ENCODE results near the gene LILRA1.

Gene LILRA1

GRCh38 chr19:54552913-54553310 is 40.5 kb upstream of the LILRA1 start:
- no CpG with 5 or more reads among the region's 15 CpGs for WGBS (ENCODE audit: extremely low coverage, insufficient coverage, low lambda C conversion rate)
- no peak overlapping the region for H3K4me3 ChIP-seq (ENCODE audit: low read length)
- H3K4me1 ChIP-seq (ENCODE audit: control insufficient read depth, low read depth, low read length): no peaks in the 10 kb centered on the region

DNA sequence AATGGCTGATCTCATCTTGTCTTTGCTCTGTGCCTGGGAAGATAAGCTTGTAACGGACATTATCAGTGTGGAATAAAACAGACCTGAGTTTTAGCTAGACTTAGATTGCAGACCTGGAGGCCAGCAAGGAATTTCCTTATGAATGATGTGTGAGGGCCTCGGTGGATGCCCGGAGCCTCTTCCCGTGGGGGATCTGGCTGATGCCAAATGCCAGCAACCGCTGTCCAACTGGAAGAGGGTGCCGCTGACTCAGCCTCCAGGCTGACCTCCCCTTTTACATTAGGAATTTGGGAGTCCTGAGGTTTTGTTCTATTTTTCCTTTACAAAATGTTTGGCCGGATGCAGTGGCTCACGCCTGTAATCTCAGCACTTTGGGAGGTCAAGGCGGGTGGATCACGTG is 39.4 kb upstream of the LILRA1 start:
- Histone ChIP-seq H3K4ac (ENCODE audit: low read depth, low read length) (no peak overlapping the region), H2BK120ac (ENCODE audit: low read depth, low read length) (no peak overlapping the region), H3K79me1 (ENCODE audit: low read length) (no peaks in the 10 kb centered on the region), H3K18ac (ENCODE audit: low read length) (no peak overlapping the region), H2BK15ac (replicated peaks; ENCODE audit: low read depth) (no peak overlapping the region), H4K5ac (ENCODE audit: low read length) (no peak overlapping the region), H3K4me3 (ENCODE audit: low read length) (no peak overlapping the region), H2AK5ac (ENCODE audit: low read length) (no peak overlapping the region), H3K9ac (ENCODE audit: low read length) (no peak overlapping the region), H3K36me3 (ENCODE audit: control insufficient read depth, insufficient read depth, low read length) (no peaks in the 10 kb centered on the region), H3K4me2 (ENCODE audit: low read length) (no peak overlapping the region), H3K4me1 (ENCODE audit: control insufficient read depth, low read depth, low read length) (no peaks in the 10 kb centered on the region), H4K8ac (ENCODE audit: low read depth, low read length) (no peak overlapping the region), H2BK5ac (ENCODE audit: low read length) (no peak overlapping the region), H3K23ac (ENCODE audit: low read length) (no peak overlapping the region), H3K27me3 (ENCODE audit: insufficient read depth, low read length, poor library complexity) (no peaks in the 10 kb centered on the region), H3K56ac (ENCODE audit: low read length) (no peak overlapping the region), H3K27ac (ENCODE audit: low read depth, low read length) (no peak overlapping the region), H3K79me2 (ENCODE audit: control insufficient read depth, insufficient read depth, low read length) (no peaks in the 10 kb centered on the region)
- DNase-seq: no peak
- no CpG with 5 or more reads among the region's 10 CpGs for WGBS (ENCODE audit: extremely low coverage, insufficient coverage, low lambda C conversion rate)

More at GRCh38 chr19:54552913-54553310, 40.5 kb upstream of the LILRA1 start:
- no peak overlapping the region for H3K23ac ChIP-seq (ENCODE audit: low read length)
- H4K8ac ChIP-seq (ENCODE audit: low read depth, low read length): no peak overlapping the region
- no peaks in the 10 kb centered on the region for H3K36me3 ChIP-seq (ENCODE audit: control insufficient read depth, insufficient read depth, low read length)
- no peak for DNase-seq
- H3K9ac ChIP-seq (ENCODE audit: low read length): no peak overlapping the region
- H3K4me2 ChIP-seq (ENCODE audit: low read length): no peak overlapping the region
- H3K27me3 ChIP-seq (ENCODE audit: insufficient read depth, low read length, poor library complexity): no peaks in the 10 kb centered on the region
- no peak overlapping the region for H3K18ac ChIP-seq (ENCODE audit: low read length)
- no peak overlapping the region for H4K5ac ChIP-seq (ENCODE audit: low read length)
- no peak overlapping the region for H3K4ac ChIP-seq (ENCODE audit: low read depth, low read length)
- no peaks in the 10 kb centered on the region for H3K79me1 ChIP-seq (ENCODE audit: low read length)
- H2AK5ac ChIP-seq (ENCODE audit: low read length): no peak overlapping the region
- no peak overlapping the region for H3K27ac ChIP-seq (ENCODE audit: low read depth, low read length)
- H3K79me2 ChIP-seq (ENCODE audit: control insufficient read depth, insufficient read depth, low read length): no peaks in the 10 kb centered on the region
- H2BK5ac ChIP-seq (ENCODE audit: low read length): no peak overlapping the region
- H2BK15ac ChIP-seq (replicated peaks; ENCODE audit: low read depth): no peak overlapping the region
- no peak overlapping the region for H3K56ac ChIP-seq (ENCODE audit: low read length)
- no peak overlapping the region for H2BK120ac ChIP-seq (ENCODE audit: low read depth, low read length)

GRCh38 chr19:54554896-54555295 is 38.5 kb upstream of the LILRA1 start:
- no peak overlapping the region for H3K18ac ChIP-seq (ENCODE audit: low read length)
- H2BK15ac ChIP-seq (replicated peaks; ENCODE audit: low read depth): no peak overlapping the region
- H3K4me2 ChIP-seq (ENCODE audit: low read length): no peak overlapping the region
- H3K23ac ChIP-seq (ENCODE audit: low read length): no peak overlapping the region
- no peaks in the 10 kb centered on the region for H3K4me1 ChIP-seq (ENCODE audit: control insufficient read depth, low read depth, low read length)
- H2AK5ac ChIP-seq (ENCODE audit: low read length): no peak overlapping the region
- H2BK5ac ChIP-seq (ENCODE audit: low read length): no peak overlapping the region
- H4K5ac ChIP-seq (ENCODE audit: low read length): no peak overlapping the region
- H3K56ac ChIP-seq (ENCODE audit: low read length): no peak overlapping the region
- no peaks in the 10 kb centered on the region for H3K79me1 ChIP-seq (ENCODE audit: low read length)
- no peak overlapping the region for H3K4me3 ChIP-seq (ENCODE audit: low read length)
- no peak overlapping the region for H3K4ac ChIP-seq (ENCODE audit: low read depth, low read length)
- no peak overlapping the region for H4K8ac ChIP-seq (ENCODE audit: low read depth, low read length)
- H3K27me3 ChIP-seq (ENCODE audit: insufficient read depth, low read length, poor library complexity): no peaks in the 10 kb centered on the region
- H2BK120ac ChIP-seq (ENCODE audit: low read depth, low read length): no peak overlapping the region
- WGBS (ENCODE audit: extremely low coverage, insufficient coverage, low lambda C conversion rate): no CpG with 5 or more reads among the region's 16 CpGs
- H3K79me2 ChIP-seq (ENCODE audit: control insufficient read depth, insufficient read depth, low read length): no peaks in the 10 kb centered on the region
- no peak overlapping the region for H3K27ac ChIP-seq (ENCODE audit: low read depth, low read length)
- no peaks in the 10 kb centered on the region for H3K36me3 ChIP-seq (ENCODE audit: control insufficient read depth, insufficient read depth, low read length)
- no peak overlapping the region for H3K9ac ChIP-seq (ENCODE audit: low read length)
- no peak for DNase-seq

DNA sequence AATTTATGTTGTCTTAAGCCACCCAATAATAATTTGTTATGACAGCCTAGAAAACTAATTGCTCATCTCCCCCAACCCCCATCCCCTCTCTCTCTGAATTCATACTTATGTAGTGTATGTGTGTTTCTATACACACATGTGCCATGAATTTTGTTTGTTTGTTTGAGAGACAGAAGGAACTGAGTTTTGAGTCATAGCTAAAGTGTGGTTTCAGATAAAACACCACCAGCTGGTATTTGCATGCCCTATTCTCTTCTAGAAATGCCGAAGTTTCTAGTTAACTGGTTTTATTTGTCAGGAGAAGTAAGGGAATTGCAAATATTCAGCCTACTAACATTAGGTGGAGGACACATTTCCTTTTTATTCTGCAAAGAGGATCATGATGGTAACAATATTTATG is 37.2 kb upstream of the LILRA1 start:
- no peak overlapping the region for H2BK120ac ChIP-seq (ENCODE audit: low read depth, low read length)
- H3K36me3 ChIP-seq (ENCODE audit: control insufficient read depth, insufficient read depth, low read length): no peaks in the 10 kb centered on the region
- H3K27ac ChIP-seq (ENCODE audit: low read depth, low read length): no peak overlapping the region
- H3K18ac ChIP-seq (ENCODE audit: low read length): no peak overlapping the region
- no peak overlapping the region for H2BK5ac ChIP-seq (ENCODE audit: low read length)
- no peak overlapping the region for H4K8ac ChIP-seq (ENCODE audit: low read depth, low read length)
- no CpG with 5 or more reads among the region's 1 CpG for WGBS (ENCODE audit: extremely low coverage, insufficient coverage, low lambda C conversion rate)
- H3K9ac ChIP-seq (ENCODE audit: low read length): no peak overlapping the region
- H3K27me3 ChIP-seq (ENCODE audit: insufficient read depth, low read length, poor library complexity): no peaks in the 10 kb centered on the region
- H3K56ac ChIP-seq (ENCODE audit: low read length): no peak overlapping the region
- H3K4ac ChIP-seq (ENCODE audit: low read depth, low read length): no peak overlapping the region
- no peaks in the 10 kb centered on the region for H3K79me1 ChIP-seq (ENCODE audit: low read length)
- no peak overlapping the region for H4K5ac ChIP-seq (ENCODE audit: low read length)
- no peaks in the 10 kb centered on the region for H3K79me2 ChIP-seq (ENCODE audit: control insufficient read depth, insufficient read depth, low read length)
- H3K4me3 ChIP-seq (ENCODE audit: low read length): no peak overlapping the region
- H3K4me2 ChIP-seq (ENCODE audit: low read length): no peak overlapping the region
- H3K4me1 ChIP-seq (ENCODE audit: control insufficient read depth, low read depth, low read length): no peaks in the 10 kb centered on the region
- no peak for DNase-seq
- no peak overlapping the region for H2BK15ac ChIP-seq (replicated peaks; ENCODE audit: low read depth)
- H3K23ac ChIP-seq (ENCODE audit: low read length): no peak overlapping the region
- no peak overlapping the region for H2AK5ac ChIP-seq (ENCODE audit: low read length)

DNA sequence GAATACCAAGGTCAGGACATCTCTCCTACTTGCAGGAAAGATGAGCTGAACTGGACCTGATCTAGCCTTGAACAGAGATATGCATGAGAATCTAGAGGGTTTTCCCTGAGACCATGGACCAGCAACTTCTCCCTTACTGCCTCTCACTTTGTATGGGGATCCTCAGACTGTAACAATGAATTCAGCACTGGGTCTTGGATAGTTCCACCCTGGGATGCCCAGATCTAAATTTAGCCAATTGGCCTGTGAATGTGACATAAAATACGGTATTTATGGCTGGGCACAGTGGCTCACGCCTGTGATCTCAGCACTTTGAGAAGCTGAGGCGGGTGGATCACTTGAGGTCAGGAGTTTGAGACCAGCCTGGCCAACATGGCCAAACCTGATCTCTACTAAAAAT is 35.1 kb upstream of the LILRA1 start:
- no CpG with 5 or more reads among the region's 3 CpGs for WGBS (ENCODE audit: extremely low coverage, insufficient coverage, low lambda C conversion rate)
- H4K5ac ChIP-seq (ENCODE audit: low read length): no peak overlapping the region

GRCh38 chr19:54560881-54561385 is 32.5 kb upstream of the LILRA1 start:
- no peak overlapping the region for H3K4me2 ChIP-seq (ENCODE audit: low read length)
- no peak overlapping the region for H3K56ac ChIP-seq (ENCODE audit: low read length)
- no peak overlapping the region for H3K27ac ChIP-seq (ENCODE audit: low read depth, low read length)
- H3K79me1 ChIP-seq (ENCODE audit: low read length): no peaks in the 10 kb centered on the region
- no peak overlapping the region for H3K23ac ChIP-seq (ENCODE audit: low read length)
- H3K18ac ChIP-seq (ENCODE audit: low read length): no peak overlapping the region
- H3K4ac ChIP-seq (ENCODE audit: low read depth, low read length): no peak overlapping the region
- no peaks in the 10 kb centered on the region for H3K4me1 ChIP-seq (ENCODE audit: control insufficient read depth, low read depth, low read length)
- WGBS (ENCODE audit: extremely low coverage, insufficient coverage, low lambda C conversion rate): no CpG with 5 or more reads among the region's 11 CpGs
- no peak for DNase-seq
- no peak overlapping the region for H2BK120ac ChIP-seq (ENCODE audit: low read depth, low read length)
- H2AK5ac ChIP-seq (ENCODE audit: low read length): no peak overlapping the region
- no peaks in the 10 kb centered on the region for H3K79me2 ChIP-seq (ENCODE audit: control insufficient read depth, insufficient read depth, low read length)
- H2BK15ac ChIP-seq (replicated peaks; ENCODE audit: low read depth): no peak overlapping the region
- no peak overlapping the region for H3K4me3 ChIP-seq (ENCODE audit: low read length)
- no peak overlapping the region for H3K9ac ChIP-seq (ENCODE audit: low read length)
- no peak overlapping the region for H4K8ac ChIP-seq (ENCODE audit: low read depth, low read length)
- no peaks in the 10 kb centered on the region for H3K36me3 ChIP-seq (ENCODE audit: control insufficient read depth, insufficient read depth, low read length)
- H2BK5ac ChIP-seq (ENCODE audit: low read length): no peak overlapping the region
- H4K5ac ChIP-seq (ENCODE audit: low read length): no peak overlapping the region
- H3K27me3 ChIP-seq (ENCODE audit: insufficient read depth, low read length, poor library complexity): no peaks in the 10 kb centered on the region

More for the DNA sequence above, 35.1 kb upstream of the LILRA1 start:
- no peak overlapping the region for H4K8ac ChIP-seq (ENCODE audit: low read depth, low read length)
- DNase-seq: no peak
- no peaks in the 10 kb centered on the region for H3K4me1 ChIP-seq (ENCODE audit: control insufficient read depth, low read depth, low read length)
- no peak overlapping the region for H2BK120ac ChIP-seq (ENCODE audit: low read depth, low read length)
- no peak overlapping the region for H3K4me2 ChIP-seq (ENCODE audit: low read length)
- H3K79me2 ChIP-seq (ENCODE audit: control insufficient read depth, insufficient read depth, low read length): no peaks in the 10 kb centered on the region
- H2BK5ac ChIP-seq (ENCODE audit: low read length): no peak overlapping the region
- H3K9ac ChIP-seq (ENCODE audit: low read length): no peak overlapping the region
- no peak overlapping the region for H3K4me3 ChIP-seq (ENCODE audit: low read length)
- H2AK5ac ChIP-seq (ENCODE audit: low read length): no peak overlapping the region
- H3K4ac ChIP-seq (ENCODE audit: low read depth, low read length): no peak overlapping the region
- H2BK15ac ChIP-seq (replicated peaks; ENCODE audit: low read depth): no peak overlapping the region
- no peak overlapping the region for H3K18ac ChIP-seq (ENCODE audit: low read length)
- no peak overlapping the region for H3K56ac ChIP-seq (ENCODE audit: low read length)
- no peaks in the 10 kb centered on the region for H3K36me3 ChIP-seq (ENCODE audit: control insufficient read depth, insufficient read depth, low read length)
- no peak overlapping the region for H3K27ac ChIP-seq (ENCODE audit: low read depth, low read length)
- H3K27me3 ChIP-seq (ENCODE audit: insufficient read depth, low read length, poor library complexity): no peaks in the 10 kb centered on the region
- no peaks in the 10 kb centered on the region for H3K79me1 ChIP-seq (ENCODE audit: low read length)
- H3K23ac ChIP-seq (ENCODE audit: low read length): no peak overlapping the region

Data from mesendoderm (in vitro differentiated cells).